Skeletal muscle tissue (tissue), 4 donors: ENCODE results near the gene TTC33. TPM values are rescaled to one million over a fixed set of nuclear protein-coding genes. Genes with fewer than 3 reads are reported as not detected.

Experiments used
- H3K27ac ChIP-seq: one replicate; pipeline ENCODE4 v1.7.0; 2013; ENCODE audit warnings: mild to moderate bottlenecking, low read depth, low read length, inconsistent platforms
- H3K27me3 ChIP-seq, 3 donors: one replicate each; pipeline ENCODE4 v1.7.0; 2013; ENCODE audit warnings: low read length in 3 of 3; ENCODE audit not compliant: control insufficient read depth in 3 of 3, insufficient read depth in 3 of 3
- H3K36me3 ChIP-seq, 3 donors: one replicate each; pipeline ENCODE4 v1.7.0; 2013; ENCODE audit warnings: low read length in 3 of 3; ENCODE audit not compliant: control insufficient read depth in 3 of 3, insufficient read depth in 3 of 3
- H3K4me1 ChIP-seq, 3 donors: one replicate each; pipeline ENCODE4 v1.7.0; 2013; ENCODE audit warnings: low read length in 3 of 3, mild to moderate bottlenecking in 3 of 3; ENCODE audit not compliant: control insufficient read depth in 3 of 3, insufficient read depth in 3 of 3
- H3K4me3 ChIP-seq, 3 donors: one replicate each; pipeline ENCODE4 v1.7.0; 2013; ENCODE audit warnings: low read length in 3 of 3
- H3K9ac ChIP-seq, 3 donors: one replicate each; pipeline ENCODE4 v1.7.0; 2013; ENCODE audit warnings: low read length in 3 of 3, mild to moderate bottlenecking in 3 of 3, moderate library complexity in 2 of 3, low read depth in 1 of 3
- H3K9me3 ChIP-seq, 3 donors: one replicate each; pipeline ENCODE4 v1.7.0; 2013; ENCODE audit warnings: low read length in 3 of 3; ENCODE audit not compliant: control insufficient read depth in 3 of 3
- total RNA-seq: library from RNA; depleted of rRNA; stranded (reverse); fragments of >200 nt; gene quantifications from one replicate; pipeline ENCODE4 v1.2.3, GENCODE V29; 2014
- donor health status: Osteomylitis.

The TTC33 gene
- total RNA-seq, 1 donor from 2014 or later = 17.2 TPM

DNA sequence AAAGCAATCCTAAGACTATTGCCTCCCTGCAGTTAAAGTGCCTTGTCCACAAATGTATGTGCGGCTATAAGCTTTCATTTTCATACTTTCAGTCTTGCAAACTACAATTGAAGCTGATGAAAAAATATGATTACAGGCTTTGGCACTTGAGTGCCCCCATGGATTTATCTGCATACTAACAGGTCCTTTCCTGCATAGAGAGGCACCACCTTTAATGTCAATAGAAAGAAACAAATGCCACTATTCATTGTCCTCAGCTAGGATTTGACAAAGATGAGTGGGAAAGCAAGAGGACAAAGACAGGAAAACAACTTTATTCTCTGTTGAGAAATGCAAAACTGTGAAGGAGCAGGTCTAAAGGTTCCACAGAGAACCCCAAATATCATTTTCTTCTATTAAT is 201.7 kb downstream of the TTC33 start:
- Histone ChIP-seq H3K36me3 (no peaks in the 10 kb centered on the region), H3K9me3 (no peaks in the 10 kb centered on the region), H3K9ac (no peak overlapping the region), H3K27ac (no peak overlapping the region), H3K27me3 (no peaks in the 10 kb centered on the region), H3K4me3 (no peak overlapping the region), H3K4me1 (no peaks in the 10 kb centered on the region)

DNA sequence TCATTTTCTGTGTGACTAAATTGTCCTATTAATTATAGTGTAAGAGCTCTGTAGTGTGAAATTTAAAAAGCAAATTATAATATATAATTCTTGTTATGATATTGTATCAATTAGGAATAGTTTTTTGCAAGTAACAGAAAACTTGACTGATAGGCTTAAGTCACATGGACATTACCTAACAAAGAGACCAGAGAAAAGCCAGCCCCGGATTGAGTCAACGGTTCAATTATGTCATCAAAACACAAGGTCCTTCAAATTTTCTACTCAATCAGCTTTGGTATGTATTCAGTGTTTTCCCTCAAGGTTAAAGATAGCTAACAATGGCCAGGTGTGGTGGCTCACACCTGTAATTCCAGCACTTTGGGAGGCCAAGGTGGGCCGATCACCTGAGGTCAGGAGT is 202.8 kb downstream of the TTC33 start:
- H3K27me3 ChIP-seq = no peaks in the 10 kb centered on the region
- H3K27ac ChIP-seq = no peak overlapping the region
- H3K4me1 ChIP-seq = no peaks in the 10 kb centered on the region
- H3K36me3 ChIP-seq = no peaks in the 10 kb centered on the region
- H3K9ac ChIP-seq = no peak overlapping the region
- no peak overlapping the region for H3K4me3 ChIP-seq
- no peaks in the 10 kb centered on the region for H3K9me3 ChIP-seq

DNA sequence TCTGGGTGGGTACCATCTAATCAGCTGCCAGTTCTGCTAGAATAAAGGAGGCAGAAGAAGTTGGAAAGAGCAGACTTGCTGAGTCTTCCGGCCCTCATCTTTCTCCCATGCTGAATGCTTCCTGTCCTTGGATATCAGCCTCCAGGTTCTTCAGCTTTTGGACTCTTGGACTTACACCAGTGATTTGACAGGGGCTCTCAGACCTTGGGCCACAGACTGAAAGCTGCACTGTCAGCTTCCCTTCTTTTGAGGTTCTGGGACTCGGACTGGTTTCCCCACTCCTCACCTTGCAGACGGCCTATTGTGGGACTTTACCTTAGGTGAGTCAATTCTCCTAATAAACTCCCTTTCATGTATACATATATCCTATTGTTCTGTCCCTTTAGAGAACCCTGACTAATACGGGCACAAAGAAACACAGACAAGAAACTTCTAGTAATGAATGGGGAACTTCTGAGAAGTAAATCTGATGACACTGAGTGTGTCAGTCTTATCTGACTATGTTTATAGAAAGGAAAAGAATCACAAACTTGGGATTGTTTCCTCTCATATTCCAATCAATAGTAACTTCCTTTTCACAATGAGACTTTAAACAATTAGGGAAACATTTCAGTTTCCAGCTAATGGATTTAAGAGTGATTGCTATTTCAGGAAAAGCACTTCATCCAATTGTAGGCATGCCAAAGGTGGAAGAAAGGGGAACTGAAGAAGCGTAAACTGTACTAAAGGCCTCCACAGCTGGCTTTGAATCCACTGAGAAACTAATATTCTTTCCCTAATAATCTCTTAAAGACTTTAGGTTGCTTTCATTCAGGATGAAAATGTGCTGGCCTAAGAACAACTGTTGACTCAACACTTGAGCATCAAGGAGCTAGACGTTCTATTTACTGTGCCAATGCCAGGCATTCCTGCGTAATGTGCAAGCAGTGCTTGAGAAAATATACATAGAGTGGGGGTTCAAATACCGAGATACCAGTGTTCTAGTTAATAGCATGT is 204.0 kb downstream of the TTC33 start:
- H3K4me3 ChIP-seq = no peak overlapping the region
- no peaks in the 10 kb centered on the region for H3K36me3 ChIP-seq
- no peak overlapping the region for H3K27ac ChIP-seq
- no peaks in the 10 kb centered on the region for H3K4me1 ChIP-seq
- no peaks in the 10 kb centered on the region for H3K27me3 ChIP-seq
- H3K9ac ChIP-seq = no peak overlapping the region
- no peaks in the 10 kb centered on the region for H3K9me3 ChIP-seq

DNA sequence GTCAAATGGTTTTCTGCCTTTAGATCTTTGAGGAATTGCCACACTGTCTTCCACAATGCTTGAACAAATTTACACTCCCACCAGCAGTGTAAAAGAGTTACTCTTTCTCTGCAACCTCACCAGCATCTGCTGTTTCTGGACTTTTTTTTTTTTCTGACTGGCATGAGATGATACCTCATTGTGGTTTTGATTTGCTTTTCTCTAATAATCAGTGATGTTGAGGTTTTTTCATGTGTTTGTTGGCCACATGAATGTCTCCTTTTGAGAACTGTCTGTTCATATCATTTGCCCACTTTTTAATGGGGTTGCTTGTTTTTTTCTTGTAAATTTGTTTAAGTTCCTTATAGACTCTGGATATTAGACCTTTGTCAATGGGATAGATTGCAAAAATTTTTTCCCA is 205.3 kb downstream of the TTC33 start:
- Histone ChIP-seq H3K4me1 (no peaks in the 10 kb centered on the region), H3K27ac (no peak overlapping the region), H3K9ac (no peak overlapping the region), H3K4me3 (no peak overlapping the region), H3K27me3 (no peaks in the 10 kb centered on the region), H3K9me3 (no peaks in the 10 kb centered on the region), H3K36me3 (no peaks in the 10 kb centered on the region)

DNA sequence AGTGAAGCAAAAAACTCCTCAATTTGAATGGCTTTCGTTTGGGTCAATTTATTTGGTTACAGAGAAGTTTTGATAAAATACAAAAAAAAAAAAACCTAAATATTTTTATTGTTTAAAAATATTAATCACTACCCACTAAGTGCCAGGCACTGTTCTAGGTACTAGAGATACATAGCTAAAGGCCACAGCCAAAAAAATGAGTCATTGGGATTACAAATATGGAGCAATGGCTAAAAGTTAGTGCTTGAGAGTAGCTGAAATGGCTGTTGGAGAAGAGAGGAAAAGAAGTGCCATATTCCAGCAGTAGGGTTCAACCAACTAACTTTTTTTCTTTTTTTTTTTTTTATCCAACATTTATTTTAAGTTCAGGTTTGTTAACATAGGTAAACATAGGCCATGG is 206.1 kb downstream of the TTC33 start:
- no peaks in the 10 kb centered on the region for H3K36me3 ChIP-seq
- no peak overlapping the region for H3K9ac ChIP-seq
- H3K4me3 ChIP-seq = no peak overlapping the region
- H3K9me3 ChIP-seq = no peaks in the 10 kb centered on the region
- no peaks in the 10 kb centered on the region for H3K27me3 ChIP-seq
- no peaks in the 10 kb centered on the region for H3K4me1 ChIP-seq
- no peak overlapping the region for H3K27ac ChIP-seq

DNA sequence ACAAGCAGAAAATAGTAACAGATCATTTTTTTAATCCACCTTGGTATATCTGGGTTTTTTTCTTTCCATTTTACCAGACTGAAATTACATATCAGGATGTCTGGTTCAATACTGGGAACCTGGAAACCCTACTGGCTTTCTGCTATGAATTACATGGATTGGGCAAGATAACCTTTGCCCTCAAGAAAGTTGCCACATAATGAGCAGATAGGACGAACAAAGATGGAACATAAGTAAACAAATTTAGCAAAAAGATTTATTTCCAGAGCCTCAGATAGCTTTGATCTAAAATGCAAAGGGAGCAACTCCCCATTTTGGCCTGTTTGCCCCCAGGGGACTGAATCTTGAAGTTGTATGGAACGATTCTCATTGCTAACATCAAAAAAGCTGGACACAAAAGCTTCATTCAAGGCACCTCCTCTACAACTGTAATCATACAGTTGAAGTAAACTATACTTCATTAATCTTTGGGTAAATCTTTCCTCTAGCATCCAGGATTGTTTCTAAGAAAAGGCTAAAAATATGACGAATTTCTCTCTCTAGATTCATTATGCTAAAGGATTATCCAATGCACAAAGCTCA is 207.7 kb downstream of the TTC33 start:
- H3K4me3 ChIP-seq = no peak overlapping the region
- H3K36me3 ChIP-seq = no peaks in the 10 kb centered on the region
- H3K27ac ChIP-seq = no peak overlapping the region
- no peaks in the 10 kb centered on the region for H3K27me3 ChIP-seq
- H3K9ac ChIP-seq = no peak overlapping the region
- H3K9me3 ChIP-seq = no peaks in the 10 kb centered on the region
- H3K4me1 ChIP-seq = no peaks in the 10 kb centered on the region

DNA sequence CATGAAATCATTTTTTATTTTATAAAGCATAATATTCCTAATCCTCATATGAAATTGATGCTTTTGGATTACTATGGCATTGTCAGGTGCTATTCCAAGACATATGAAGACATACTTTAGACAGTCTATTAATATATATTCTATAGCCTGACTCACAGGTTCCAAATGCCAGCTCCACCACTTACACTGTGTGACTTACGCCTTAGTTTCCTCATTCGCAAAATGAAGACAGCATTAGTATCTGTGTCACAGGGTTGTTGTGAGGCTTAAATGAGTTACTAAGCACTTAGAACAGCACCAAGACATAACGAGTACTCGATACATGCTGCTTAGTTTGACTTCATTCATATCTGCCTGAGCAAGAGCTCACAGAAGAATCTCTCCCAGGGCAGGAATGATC is 208.2 kb downstream of the TTC33 start:
- Histone ChIP-seq H3K36me3 (no peaks in the 10 kb centered on the region), H3K9me3 (no peaks in the 10 kb centered on the region), H3K27ac (no peak overlapping the region), H3K4me3 (no peak overlapping the region), H3K27me3 (no peaks in the 10 kb centered on the region), H3K9ac (no peak overlapping the region), H3K4me1 (no peaks in the 10 kb centered on the region)

DNA sequence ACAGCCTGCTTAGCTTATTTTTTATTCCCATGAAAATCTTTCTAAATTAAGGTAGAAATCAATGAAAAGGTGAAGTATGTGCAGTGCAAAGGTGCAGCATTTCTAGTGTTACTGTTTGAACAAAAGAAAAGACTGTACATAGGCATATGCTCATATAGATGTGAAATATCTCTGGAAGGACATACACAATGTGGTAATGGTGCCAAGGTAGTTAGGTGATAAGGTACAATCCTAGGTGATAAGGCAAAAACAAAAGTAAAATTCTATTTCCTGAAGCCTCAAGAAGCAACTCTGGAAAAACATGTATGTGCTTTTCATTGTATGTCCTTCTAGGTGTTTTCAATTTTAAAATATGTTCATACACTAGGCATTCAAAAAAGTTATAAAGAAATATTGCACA is 215.5 kb downstream of the TTC33 start:
- H3K36me3 ChIP-seq = no peaks in the 10 kb centered on the region
- no peak overlapping the region for H3K27ac ChIP-seq
- H3K4me1 ChIP-seq = no peaks in the 10 kb centered on the region
- no peak overlapping the region for H3K9ac ChIP-seq
- H3K27me3 ChIP-seq = no peaks in the 10 kb centered on the region
- H3K4me3 ChIP-seq = no peak overlapping the region
- no peaks in the 10 kb centered on the region for H3K9me3 ChIP-seq

DNA sequence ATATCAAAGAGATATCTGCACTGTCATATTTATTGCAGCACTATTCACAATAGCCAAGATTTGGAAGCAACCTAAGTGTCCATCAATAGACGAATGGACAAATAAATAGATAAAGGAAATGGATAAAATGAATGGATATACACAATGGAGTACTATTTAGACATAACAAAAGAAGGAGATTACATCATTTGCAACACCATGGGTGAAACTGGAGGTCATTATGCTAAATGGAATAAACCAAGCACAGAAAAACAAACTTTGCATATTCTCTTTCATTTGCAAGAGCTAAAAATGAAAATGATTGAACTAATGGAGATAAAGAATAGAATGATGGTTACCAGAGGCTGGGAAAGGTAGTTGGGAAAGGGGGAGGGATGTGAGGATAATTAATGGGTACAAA is 231.1 kb downstream of the TTC33 start:
- Histone ChIP-seq H3K27me3 (no peaks in the 10 kb centered on the region), H3K4me3 (no peak overlapping the region), H3K36me3 (no peaks in the 10 kb centered on the region), H3K27ac (no peak overlapping the region), H3K9me3 (no peaks in the 10 kb centered on the region), H3K4me1 (no peaks in the 10 kb centered on the region), H3K9ac (no peak overlapping the region)

DNA sequence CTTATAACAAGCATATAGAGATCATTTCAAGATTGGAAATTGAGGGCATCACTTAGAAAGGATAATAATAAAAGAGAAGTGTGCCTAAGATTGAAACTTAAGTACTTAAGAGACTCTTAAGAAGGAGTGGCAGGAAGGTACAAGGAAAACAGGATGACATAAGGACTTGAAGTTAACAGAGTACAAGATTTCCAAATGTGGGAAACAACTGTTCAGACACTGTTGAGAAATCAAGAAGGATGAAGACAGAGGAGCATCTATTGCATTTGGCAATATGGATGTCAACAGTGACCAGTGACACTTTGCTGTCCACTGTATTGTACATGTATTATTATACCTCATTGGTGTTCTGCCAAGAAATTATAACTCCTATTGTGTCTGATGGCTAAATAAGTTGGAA is 233.8 kb downstream of the TTC33 start:
- no peak overlapping the region for H3K9ac ChIP-seq
- no peak overlapping the region for H3K27ac ChIP-seq
- no peaks in the 10 kb centered on the region for H3K27me3 ChIP-seq
- H3K36me3 ChIP-seq = no peaks in the 10 kb centered on the region
- no peaks in the 10 kb centered on the region for H3K4me1 ChIP-seq
- H3K9me3 ChIP-seq = no peaks in the 10 kb centered on the region
- no peak overlapping the region for H3K4me3 ChIP-seq
